ENCODE measurements around the gene DBX1.
"Not testable (repeated sequence)": the region's sequence is repeated elsewhere in the genome, so short reads cannot be mapped to it uniquely, and the experiment has no call there.

DBX1 gene, protein sequence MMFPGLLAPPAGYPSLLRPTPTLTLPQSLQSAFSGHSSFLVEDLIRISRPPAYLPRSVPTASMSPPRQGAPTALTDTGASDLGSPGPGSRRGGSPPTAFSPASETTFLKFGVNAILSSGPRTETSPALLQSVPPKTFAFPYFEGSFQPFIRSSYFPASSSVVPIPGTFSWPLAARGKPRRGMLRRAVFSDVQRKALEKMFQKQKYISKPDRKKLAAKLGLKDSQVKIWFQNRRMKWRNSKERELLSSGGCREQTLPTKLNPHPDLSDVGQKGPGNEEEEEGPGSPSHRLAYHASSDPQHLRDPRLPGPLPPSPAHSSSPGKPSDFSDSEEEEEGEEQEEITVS

DNA sequence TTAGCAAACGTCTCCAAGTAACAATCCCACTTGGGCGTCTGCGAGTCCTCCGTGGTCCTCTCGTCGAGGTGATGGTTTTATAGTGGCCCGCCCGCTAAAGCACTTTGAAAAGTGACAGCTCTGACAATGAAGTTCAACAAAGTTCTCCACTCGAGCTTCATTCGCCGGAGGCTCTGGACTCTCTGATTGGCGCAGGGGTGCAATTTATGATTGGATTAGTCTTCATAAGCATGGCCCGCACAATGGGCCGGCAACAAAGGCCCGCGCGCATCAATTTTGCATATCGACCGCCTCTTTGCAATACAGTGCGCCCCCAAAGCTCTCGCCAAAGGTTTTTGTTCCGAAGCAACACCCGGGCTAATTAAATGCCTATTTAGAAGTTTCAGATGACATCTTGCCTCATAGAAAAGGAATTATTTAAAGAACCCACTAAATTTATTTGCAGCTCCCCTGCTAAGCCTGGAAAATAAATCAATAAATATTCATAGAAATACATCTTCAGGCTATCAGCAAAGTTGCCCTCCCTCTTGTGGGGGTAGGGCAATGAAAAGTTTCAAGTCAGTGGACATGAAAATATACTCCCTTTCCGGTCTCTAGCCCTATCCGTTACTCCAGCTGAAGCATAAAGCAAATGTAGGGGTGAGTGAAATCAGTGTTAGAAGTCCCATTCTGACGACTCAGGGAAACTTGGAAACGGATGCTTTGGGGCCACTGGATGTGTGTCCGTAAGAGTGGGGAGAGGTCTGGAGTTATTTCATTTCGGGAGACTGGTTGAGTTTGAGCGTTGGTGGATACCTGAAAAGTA lies at the start of gene DBX1:
Gene DBX1, minus strand, starts transcription at position 51 of the 805 bp plus-strand sequence. CDS start 151 bp downstream, outside the sequence.
- DNase-seq (ENCODE audit: low read depth), result no peak

DNA sequence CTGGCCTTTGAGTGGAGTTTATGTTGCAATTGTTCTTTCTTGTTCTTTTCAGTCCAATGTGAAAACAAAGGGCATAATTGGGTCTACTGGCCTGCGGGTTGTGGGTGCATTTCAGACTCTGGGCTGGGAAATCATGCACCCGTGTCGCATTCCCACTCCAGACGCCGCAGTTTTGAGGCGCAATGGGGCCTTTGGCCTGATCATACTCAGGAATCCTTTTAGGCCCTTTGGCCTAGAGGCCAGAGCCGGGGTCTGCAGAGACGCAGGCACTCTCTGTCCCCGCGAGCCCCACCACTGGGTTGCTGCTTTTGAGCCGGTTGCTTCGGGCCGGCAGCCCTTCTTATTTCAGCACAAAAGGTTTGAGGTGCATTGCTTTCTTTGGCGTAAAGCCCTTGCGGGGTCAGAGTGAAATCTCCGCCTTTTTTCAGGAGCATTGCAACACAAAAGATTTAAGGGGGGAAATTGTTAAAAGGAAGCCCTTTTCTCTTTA lies 48.4 kb upstream of the DBX1 start:
- DNase-seq (ENCODE audit: low read depth), result no peak

DNA sequence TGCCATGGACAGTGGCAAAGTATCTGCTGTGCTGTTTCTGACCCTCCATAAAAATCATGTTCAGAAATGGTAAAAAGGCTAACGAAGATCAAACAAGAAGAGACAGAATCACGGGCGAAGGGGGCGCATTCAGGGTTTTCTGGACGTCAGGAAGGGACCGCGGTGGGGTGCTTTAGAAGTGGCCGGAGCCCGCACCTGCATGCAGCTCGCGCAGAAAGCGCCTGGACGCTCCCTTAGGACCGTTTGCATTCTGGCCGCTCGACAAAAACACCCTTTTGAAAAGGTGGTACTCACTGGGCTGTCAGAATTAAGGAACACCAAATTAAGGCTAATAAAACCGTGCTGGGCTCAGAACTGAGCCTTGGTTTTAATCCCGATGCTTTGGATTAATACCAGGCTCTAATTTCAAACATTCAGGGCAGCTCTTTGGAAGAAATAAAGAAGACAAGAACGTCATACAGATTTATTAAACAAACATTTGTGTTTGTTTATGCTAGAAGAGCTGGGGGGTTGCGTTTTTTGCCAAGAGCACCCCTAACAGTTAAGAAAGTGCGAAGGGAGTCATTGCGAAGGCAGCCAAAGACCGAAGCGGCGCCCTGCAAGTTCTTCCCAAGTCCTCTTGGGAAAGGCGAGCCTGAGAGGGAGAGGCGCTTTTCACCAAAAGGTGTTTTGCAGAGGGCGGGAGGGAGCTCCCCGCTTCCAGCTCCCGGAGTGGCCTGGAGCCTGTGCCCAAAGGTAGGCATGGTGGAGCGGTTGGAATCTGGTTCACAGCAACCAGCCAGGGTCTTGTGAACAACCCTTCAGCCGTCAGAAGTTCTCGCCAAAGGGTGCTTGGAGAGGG lies 47.7 kb upstream of the DBX1 start:
- DNase-seq (ENCODE audit: low read depth), result no peak

DNA sequence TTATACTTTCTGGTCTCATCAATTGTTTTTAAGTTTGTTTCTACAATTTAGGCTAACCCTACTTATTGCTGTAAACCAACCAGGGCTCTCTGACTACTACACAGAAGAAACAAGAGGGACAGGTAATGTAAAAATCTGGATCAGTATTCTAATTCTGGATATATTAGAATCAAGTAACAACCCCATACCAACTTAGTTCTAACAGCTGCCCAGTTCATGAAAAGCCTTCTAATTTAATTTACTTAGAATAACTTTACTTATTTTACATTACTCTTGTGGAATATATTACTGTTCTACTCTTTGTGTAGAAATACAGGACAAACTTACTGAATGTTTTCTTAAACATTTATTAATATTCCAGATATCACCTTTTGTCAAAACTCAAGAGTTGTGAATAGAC lies 45.5 kb upstream of the DBX1 start:
- DNase-seq (ENCODE audit: low read depth), result no peak

DNA sequence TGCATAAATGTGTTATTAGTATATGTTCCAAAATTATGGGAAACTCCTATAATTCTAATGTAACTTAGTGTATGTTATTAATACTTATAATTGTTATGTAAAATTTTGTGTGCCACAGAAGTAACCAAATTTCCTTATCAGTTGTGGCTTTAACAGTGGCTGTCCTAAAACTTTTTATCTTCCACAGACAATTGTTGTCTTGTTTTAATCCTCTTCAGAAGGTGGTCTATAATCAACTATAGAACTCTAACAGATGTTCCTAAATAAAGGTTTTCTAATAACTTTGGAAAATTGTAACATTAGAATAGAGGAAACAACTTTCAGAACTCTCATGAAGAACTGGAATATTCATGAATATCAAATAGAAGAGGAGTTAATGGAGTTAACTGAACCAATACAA lies 44.4 kb upstream of the DBX1 start:
- DNase-seq (ENCODE audit: low read depth), result no peak

DNA sequence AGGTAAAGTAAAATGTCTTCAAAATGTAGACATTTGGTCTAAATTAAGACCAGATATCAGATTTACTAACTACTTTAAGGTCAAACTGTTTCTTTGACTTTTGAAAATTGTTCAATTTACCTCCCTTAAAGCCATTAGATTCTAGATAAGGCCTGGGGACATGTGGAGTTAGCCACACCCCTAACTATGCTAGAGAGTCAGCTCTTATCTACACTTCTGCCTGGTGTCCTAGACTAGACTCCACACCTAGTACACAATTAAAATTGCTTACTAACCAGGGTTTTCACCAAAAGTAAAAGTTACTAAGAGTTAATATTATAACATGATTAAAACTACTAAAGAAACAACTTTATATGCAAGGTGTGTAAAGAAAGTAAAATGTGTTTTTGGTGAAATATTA lies 43.6 kb upstream of the DBX1 start:
- no peak for DNase-seq (ENCODE audit: low read depth)

DNA sequence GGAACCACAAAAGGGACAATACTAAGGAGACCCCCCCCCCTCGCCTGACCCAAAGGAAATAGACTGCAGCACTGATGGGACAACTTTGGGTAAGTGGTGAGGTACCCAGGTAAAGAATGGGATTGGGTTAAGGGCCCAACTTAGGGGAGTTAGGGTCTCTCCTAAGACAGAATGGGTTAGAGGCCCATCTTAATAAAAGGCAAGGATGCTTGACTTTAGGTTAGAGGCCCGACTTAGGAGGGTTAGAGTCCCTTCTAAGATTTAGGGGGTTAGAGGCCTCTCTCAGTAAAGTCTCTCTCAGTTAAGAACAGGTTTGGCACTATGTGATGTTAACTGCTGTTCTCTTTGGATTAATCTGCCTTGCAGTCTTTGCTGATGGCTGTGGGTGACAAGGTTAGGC lies 41.0 kb upstream of the DBX1 start:
- no peak for DNase-seq (ENCODE audit: low read depth)

DNA sequence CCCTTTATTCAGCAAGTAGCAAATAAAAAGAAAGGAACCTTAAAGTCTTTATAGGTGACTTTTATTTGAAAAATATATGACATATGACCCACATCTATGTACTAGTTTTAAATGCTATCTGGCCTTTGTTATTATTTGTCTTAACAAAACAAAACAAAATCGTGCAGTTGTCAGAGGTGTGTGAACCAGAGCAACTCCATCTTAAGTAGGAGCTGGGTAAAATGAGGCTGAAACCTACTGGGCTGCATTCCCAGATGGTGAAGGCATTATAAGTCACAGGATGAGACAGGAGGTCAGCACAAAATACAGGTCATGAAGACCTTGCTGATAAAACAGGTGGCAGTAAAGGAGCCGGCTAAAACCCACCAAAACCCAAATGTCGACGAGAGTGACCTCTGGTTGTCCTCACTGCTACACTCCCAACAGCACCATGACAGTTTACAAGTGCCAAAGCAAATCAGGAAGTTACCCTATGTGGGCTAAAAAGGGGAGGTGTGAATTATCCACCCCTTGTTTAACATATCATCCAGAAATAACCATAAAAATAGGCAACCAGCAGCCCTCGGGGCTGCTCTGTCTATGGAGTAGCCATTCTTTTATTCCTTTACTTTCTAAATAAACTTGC lies 40.2 kb upstream of the DBX1 start:
- DNase-seq (ENCODE audit: low read depth), result not testable (repeated sequence)

DNA sequence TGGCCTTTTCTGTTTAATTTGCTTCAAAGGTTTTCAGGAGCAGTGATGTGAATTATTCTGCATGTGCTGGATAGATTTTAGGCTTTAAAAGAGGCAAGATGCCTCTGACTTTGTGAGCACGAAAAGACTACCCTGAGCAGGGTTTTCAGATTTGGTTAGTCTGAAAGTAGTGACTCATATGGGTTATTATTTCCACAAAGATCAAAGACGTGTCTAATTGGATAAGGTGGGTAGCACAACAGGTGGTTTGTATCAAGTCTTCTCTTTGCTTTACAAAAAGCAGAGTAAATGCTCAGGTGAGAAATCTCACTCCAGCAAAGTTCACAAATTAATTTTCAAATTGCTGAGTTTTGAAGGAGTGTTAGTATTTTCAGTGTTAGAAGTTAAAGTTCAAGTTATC lies 37.6 kb upstream of the DBX1 start:
- no peak for DNase-seq (ENCODE audit: low read depth)

DNA sequence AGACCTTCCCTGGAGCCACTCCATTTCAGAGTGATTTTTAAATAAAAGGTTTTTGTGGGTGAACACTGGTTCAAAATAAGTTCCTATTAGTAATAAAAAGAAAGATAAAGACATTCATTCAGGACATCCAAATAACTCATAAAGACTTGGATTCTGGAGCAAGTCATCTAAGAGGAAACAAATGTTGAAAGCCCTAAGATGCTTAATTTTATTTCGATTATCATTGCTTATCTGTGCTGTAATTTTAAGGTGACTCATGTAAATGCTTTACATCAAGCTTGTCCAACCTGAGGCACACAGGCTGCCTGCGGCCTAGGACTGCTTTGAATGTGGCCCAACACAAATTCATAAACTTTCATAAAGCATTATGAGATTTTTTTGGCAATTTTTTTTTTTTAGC lies 34.2 kb upstream of the DBX1 start:
- no peak for DNase-seq (ENCODE audit: low read depth)

DNA sequence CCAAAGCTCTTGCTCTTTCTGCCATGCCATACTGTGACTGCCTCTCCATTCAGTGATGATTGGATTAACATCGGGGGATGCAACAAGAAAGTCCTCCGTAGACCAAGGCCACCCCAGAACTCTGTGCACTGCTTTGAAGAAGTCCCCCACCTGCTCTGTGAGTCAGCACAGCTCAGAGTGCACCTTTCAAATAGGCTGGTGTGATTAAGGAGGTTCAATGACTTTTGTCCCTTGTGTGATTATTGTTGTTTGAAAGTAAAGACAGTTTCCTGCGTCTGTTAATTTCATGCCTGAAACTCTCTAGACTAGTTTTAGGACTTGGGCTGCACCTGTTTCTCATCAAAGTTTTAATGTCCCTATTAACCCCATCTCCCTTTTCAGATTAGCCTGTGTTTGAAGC lies 33.0 kb upstream of the DBX1 start:
- DNase-seq (ENCODE audit: low read depth), result no peak

DNA sequence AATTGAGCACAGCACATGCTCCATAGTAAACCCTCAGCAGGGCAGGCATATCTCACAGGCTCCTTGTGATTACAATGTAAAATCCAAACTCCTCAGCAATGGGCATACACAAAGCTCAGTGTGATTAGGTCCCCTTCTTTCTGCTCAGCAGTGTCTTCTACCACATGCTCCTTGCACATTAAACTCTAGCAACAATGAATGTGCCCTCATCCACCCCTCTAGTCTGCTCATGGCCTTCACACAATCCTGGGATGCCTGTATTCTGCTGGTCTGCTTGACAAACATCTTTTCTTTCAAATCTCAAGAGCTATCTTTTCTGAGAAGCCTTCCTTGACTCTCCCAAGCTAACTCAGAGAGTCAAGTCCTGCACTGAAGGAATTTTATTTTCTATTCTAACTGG lies 32.4 kb upstream of the DBX1 start:
- no peak for DNase-seq (ENCODE audit: low read depth)

DNA sequence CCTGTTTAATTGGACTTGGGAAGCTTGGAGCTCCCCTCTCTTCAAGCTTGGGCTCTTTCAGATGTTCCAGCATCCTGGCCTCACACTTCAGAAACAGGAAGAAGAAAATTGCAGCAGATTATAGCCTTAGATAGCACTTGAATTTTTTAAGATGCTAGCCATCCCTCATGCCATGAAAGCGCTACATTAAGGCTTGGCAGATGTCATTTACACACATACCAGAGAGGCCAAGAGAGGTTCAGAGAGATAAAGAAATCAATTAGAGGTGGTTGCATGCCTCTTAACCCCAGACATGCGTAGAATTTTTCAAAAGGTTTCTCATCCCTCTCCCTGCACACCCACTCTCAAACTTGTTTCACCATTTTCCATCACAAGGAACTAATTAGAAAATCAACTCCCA lies 31.9 kb upstream of the DBX1 start:
- DNase-seq (ENCODE audit: low read depth), result no peak

DNA sequence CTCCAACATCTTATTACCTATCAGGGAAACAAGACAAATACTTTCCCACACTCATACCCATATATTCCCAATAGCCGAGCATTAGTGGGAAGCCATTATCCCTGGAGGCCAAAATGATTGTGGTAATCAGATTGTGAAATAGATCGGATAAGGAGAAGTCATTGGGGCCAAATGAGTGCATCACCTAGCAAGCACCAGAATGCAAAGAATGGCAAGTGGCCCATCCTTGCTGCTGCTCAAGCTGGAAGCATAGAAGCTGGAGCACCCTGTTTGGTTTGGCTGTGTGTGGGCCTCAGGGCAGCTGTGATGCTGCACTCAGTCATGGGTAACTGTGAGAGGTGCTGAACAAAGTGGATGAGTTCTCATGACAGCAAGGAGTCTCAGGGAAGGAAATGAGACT lies 18.7 kb upstream of the DBX1 start:
- DNase-seq (ENCODE audit: low read depth), result no peak

DNA sequence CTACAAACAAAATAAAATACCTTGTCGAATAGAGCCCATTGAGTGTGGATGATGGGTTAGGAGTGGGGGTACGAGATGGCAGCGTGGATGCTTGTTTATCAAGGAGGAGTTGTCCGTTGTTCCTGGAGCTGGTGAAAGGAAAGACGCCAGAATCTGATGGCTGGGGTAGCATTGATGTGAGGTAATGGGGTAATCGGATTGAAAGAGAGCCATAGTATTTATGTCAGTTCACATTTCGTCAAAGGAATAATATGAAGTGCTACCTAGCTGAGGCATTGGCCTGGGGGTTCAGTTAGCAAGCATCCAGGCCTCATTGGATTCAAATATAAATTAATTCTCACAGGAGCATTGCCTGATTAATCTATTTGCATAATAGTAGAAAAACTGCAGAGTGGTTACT lies 16.9 kb upstream of the DBX1 start:
- no peak for DNase-seq (ENCODE audit: low read depth)

DNA sequence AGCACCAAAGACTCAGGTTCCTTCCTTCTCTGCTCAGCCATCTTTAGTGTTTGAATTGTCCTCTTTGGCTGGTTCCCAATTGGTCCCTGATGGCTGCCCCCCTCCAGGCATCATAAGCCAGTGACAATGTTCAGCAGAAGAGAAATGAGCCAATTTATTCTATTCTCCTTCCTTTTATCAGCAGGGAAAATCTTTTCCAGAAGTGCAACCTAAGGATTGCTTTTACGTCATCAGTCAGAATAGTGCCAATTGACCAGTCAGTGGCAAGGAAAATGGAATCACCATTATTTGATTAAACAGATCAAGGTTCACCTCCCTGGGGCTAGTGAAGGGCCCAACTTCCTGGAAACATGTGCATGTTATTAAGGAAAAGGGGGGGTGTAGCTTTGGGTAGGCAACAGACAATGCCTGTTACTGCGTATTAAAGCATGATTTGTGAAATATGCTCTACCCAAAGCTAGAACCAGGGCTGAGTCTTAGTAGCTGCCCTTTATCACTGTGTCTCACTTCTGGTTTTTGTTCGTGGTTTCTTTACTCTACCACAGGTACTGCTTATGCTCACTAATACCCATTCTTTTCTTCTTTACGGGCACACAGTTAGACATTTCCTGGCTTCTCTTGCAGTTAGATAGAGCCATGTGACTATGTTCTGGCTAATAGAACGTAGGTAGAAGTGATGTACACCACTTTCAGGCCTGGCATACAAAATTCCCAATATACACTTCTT lies 12.6 kb upstream of the DBX1 start:
- no peak for DNase-seq (ENCODE audit: low read depth)

DNA sequence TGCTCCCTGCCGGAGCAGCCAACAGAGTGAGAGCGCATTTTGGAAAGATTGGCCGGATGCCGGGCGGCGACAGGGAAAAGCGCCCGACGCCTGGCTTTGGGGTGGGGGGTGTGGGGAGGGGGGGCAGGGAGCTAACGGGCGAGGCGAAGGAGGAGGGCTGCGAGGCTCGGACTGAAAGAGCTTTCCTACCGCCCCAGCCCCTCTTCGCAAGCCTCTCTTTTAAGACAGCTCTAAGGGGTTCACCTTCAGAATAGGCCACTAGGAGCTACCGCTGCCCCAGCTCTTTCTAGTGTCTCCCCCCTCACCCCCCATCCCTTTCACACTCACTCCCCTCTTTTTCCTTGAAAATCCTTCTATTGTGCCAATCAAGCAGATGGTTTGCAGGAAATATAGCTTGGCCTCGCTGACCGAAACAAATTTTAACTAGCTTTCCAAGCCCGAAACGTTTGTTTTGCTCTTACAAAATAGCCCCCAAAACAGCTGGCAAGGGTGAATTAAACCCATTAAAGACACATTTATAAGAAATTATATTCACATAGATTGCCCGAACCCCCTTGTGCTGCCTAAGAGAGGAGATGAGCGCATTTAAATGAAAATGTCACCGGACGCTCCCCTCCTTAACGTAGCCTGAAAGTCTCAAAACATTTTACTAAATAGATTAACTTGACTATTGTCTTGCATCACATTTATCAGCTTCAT lies 3.7 kb upstream of the DBX1 start:
- no peak for DNase-seq (ENCODE audit: low read depth)

DNA sequence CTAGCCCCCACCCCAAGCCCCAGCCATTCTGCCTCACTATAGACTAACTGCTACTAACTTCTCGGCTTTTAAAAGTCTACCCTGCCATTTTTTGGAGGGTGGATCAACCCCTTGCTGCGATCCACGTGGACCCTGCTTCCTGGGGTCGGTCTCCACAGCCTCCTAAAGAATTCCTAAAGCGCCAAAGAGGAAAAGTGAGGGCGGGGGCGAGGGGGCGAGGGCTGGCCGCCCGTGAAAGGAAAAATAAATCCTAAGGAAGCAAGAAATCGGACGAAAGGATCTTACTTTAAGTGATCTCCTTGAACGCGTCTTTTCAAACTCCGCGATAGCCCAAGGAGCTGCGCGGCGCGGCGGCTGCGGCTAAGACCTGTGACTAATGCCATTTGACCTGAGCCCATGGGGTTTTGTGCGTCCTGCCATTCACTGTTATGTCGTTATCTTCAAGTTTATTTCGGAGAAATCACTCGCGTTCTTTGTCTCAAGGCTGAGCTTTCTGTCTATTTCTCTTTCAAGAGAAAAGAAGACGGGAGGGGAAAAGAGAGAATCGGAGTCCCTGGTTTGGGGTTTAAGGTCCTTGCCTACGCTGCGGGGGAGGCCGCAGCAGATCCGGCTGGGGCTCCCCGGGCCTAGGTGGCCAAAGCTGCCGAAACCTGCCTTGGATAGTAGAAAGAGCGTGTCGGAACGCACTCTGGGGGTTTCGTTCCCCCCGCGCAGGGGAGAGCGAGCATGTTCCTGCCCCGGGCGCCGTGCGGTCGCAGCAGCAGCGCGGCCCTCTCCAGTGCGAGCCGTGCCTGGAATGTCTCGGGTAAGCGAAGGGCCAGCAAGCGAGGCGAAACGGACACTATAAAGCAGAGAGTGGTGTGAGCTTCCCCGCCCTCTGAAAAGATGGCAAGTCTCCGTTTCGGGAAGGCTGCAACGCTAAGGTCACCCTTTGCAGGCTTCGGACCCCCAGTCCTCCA lies 2.8 kb upstream of the DBX1 start:
- DNase-seq (ENCODE audit: low read depth), result no peak

DNA sequence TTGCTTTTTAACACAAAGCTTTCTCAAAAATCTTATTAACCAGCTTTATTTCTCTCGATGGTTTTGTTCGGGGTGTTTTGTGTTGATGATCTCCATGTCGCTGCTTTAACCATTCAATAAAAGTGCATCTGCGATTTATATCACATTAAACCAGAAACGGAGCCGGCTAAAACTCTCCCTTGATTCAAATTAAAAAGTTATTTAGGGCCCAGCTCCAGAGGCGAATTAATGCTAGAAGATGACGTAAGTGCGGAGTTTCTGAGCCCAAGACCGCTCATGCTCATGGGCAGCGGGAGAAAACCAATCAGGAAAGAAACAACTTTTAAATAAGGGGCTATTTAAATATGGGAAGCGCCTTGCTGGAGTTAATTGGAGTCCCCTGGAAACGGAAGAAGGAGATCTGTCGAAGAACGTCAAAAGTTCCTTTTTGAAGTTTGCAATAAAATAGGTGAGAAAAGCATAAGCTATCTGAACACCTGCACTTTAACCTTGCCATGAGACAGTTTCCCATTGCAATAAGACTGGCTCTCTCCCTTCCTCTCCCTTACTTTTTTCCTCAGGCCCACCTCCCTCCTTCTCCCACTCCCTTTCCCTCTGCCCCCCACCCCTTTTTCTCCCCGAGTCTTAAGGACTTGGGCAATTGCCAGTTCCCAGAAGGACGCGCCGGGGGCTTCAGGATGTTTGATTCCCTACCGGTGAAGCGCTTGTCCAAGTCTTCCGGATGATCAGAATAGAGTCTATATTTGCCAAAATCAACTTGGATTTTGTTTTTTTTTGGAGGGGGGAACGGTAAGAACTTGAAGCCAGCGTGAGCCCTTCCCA lies 1.9 kb upstream of the DBX1 start:
- DNase-seq (ENCODE audit: low read depth), result no peak
